Cardiac fibroblast (primary cell): ENCODE measurements around the gene PAPSS2.

ENCODE experiments used
- DNase-seq, 2 donors: peaks; one replicate each; pipeline versions ENCODE4 v3.0.0 to v3.0.0-alpha.2; 2010; ENCODE audit warnings: low read depth in 2 of 2
- H3K4me3 ChIP-seq, 2 donors: replicated peaks in 1 of 2; 1 replicate in 1 of 2; 2 replicates in 1 of 2; pipeline ENCODE4 v1.5.1; 2011; ENCODE audit warnings: low read depth in 2 of 2, low read length in 2 of 2, mild to moderate bottlenecking in 2 of 2, moderate library complexity in 1 of 2
- TF ChIP-seq, protein P1 (sequence below): IDR thresholded peaks from one replicate; pipeline ENCODE4 v1.5.1; 2011; ENCODE audit warnings: low read depth, mild to moderate bottlenecking, low read length, inconsistent platforms

Gene PAPSS2

DNA sequence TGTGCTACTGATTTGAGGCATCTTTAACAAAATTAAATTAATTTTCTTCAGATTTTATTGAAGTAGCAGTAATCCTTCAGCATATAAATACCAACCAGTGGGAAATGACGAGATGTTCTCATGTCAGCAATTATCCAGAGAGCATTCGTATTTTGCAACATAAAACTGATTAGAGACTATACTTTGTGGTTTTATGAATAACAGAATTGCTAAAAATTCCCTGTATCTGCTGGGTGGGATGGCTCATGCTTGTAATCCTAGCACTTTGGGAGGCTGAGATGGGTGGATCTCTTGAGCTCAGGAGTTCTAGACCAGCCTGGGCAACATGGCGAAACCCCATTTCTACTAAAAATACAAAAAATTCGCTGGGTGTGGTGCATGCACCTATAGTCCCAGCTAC is 101.5 kb downstream of the PAPSS2 start:
- TF ChIP-seq, protein P1, sequence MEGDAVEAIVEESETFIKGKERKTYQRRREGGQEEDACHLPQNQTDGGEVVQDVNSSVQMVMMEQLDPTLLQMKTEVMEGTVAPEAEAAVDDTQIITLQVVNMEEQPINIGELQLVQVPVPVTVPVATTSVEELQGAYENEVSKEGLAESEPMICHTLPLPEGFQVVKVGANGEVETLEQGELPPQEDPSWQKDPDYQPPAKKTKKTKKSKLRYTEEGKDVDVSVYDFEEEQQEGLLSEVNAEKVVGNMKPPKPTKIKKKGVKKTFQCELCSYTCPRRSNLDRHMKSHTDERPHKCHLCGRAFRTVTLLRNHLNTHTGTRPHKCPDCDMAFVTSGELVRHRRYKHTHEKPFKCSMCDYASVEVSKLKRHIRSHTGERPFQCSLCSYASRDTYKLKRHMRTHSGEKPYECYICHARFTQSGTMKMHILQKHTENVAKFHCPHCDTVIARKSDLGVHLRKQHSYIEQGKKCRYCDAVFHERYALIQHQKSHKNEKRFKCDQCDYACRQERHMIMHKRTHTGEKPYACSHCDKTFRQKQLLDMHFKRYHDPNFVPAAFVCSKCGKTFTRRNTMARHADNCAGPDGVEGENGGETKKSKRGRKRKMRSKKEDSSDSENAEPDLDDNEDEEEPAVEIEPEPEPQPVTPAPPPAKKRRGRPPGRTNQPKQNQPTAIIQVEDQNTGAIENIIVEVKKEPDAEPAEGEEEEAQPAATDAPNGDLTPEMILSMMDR = no peak
- DNase-seq = peak in 1 of 2 donors; percentile 55
- no peak overlapping the region for H3K4me3 ChIP-seq

DNA sequence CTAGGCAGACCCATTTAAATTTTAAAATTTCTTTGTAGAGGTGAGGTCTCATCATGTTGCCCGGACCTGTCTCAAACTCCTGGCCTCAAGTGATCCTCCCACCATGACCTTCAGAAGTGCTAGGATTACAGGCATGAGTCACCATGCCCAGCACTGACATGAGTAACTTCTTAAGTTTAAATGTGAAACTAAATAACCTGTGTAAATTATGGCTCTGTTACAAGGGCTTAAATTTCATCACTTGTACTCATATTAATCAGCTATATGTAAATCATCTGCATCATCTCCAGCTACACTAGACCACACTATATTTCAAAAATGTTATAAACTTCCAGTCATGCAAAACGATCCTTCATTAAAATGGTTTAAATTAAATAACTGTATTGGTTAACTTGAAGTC is 102.2 kb downstream of the PAPSS2 start:
- H3K4me3 ChIP-seq = no peak overlapping the region
- TF ChIP-seq, protein P1 = no peak
- DNase-seq = peak; percentile 61 to 83

DNA sequence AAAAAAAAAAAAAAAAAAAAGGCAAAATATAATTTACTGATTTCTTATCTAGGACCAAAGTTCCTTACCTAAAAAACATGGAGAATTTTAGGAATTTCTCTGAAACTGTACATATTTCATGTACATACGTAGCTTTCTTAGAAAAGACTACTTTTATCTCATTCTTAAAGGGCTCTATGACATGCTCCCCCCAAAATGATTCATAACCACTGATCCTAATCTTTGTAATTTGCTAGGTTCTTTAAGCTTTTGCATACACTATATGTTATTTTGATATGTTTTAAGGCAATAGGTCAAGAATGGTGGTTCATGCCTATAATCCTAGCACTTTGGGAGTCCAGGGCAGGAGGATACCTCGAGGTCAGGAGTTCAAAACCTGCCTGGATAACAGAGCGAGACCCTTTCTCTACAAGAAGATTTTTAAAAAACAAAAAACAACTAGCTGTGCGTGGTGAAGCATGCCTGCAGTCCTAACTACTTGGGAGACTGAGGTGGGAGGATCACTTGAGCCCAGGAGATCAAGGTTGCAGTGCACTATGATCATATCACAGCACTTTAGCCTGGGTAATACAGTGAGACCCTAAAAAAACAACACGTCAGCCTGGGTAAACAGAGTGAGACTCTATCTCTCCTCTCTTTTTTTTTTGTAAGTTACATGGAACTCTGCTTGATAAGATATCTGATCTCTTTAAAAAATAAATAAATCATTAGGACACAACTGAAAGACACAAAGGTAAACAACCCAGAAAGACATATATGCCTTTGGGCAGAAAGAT is 103.6 kb downstream of the PAPSS2 start:
- no peak overlapping the region for H3K4me3 ChIP-seq
- no peak for DNase-seq
- TF ChIP-seq, protein P1 = no peak

DNA sequence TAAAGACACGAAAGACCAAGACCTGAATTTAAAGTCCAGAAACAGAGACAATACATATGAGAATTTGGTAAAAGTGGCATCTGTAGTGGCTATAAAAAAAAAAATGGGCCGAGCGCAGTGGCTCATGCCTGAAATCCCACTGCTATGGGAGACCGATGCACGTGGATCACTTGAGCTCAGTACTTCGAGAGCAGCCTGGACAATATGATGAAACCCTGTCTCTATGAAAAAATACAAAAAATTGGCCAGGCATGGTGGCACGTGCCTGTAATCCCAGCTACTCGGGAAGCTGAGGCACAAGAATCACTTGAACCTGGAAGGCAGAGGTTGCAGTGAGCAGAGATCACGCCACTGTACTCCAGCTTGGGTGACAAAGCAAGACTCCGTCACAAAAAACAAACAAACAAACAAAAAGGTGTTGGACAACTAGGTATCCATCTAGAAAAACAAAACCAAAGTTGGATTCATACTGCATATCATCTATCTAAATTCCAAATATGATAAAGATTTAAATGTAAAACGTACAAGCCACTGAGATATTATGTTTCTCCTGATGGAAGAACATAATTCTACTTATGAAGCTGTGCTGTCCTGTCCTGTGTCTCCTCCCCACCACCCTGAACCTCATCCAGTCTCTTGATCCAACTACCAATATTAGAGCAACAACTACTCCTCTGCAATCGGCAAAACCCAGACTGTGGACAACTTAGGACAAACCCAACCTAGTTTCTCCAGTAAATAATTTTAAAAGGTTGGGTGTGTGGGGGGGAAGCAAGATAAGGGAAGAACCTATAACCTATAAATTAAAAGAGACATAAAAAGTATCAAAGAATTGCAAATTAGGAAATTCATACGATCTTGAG is 104.6 kb downstream of the PAPSS2 start:
- TF ChIP-seq, protein P1 = no peak
- no peak overlapping the region for H3K4me3 ChIP-seq
- no peak for DNase-seq

DNA sequence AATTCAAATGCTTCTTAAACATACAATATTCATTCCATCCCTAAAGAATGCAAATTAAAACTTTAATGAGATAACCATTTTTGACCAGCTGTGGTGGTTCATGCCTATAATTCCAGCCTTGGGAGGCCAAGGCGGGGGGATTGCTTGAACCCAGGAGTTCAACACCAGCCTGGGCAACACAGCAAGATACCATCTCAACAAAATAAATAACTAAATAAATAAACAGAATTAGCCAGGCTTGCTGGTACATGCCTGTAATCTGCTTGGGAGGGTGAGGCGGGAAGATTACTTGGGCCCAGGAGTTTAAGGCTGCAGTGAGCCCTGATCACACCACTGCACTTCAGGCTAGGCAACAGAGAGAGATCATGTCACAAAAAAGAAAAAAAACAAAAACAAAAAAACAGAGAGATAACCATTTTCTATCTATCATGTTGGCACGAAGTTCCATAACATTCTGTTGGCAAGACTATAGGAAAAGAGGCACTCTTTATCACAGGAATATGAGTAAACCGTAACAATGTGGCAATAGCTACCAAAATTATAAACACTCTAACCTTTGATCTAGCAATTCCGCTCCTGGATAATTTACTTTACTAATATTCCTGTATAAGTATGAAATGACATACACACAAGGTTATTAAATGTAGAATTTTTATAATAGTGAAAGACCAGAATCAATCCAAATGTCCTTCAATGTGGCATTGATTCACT is 106.1 kb downstream of the PAPSS2 start:
- TF ChIP-seq, protein P1 = no peak
- H3K4me3 ChIP-seq = no peak overlapping the region
- DNase-seq = no peak

DNA sequence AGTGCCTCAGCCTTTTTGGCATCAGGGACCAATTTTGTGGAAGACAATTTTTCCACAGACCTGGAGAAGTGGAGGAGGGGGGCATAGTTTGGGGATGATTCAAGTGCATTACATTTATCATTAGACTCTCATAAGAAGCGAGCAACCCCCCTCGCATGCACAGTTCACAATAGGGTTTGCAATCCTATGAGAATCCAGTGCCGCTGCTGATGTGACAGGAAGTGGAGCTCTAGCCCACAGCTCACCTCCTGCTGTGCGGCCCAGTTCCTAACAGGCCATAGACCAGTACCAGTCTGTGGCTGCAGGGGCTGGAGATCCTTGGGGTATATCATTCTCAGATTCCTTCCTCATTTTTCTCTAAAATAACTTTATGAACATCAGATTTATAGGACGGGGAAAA is 107.6 kb downstream of the PAPSS2 start:
- no peak overlapping the region for H3K4me3 ChIP-seq
- DNase-seq = peak; percentile 5 to 75
- TF ChIP-seq, protein P1 = no peak
